ENCODE results near the gene RCAN2.

DNA sequence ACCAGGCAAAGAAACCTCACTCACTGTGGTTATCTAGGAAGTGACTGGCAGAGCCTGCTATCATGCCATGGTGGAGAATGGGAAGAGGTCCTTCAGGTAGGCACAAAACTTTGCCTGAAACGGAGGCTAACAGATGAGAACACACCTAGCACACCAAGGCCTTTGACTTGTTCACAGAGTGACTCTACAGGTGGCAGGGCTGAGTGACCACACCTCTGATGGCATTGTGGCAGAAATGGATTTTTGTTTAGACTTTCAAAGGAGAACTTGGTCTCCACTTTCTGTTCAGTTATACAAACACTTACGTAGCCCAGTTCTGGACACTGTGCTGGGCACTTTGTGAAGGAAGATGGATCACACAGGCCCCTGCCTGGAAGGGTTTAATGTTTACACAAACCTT, 204.2 kb downstream of the RCAN2 start:
- TF ChIP-seq POLR2A (IDR thresholded peaks at IDR 0.05) (no peak), POLR2AphosphoS5 (IDR thresholded peaks at IDR 0.05) (no peak)
- TF ChIP-seq, protein P1, sequence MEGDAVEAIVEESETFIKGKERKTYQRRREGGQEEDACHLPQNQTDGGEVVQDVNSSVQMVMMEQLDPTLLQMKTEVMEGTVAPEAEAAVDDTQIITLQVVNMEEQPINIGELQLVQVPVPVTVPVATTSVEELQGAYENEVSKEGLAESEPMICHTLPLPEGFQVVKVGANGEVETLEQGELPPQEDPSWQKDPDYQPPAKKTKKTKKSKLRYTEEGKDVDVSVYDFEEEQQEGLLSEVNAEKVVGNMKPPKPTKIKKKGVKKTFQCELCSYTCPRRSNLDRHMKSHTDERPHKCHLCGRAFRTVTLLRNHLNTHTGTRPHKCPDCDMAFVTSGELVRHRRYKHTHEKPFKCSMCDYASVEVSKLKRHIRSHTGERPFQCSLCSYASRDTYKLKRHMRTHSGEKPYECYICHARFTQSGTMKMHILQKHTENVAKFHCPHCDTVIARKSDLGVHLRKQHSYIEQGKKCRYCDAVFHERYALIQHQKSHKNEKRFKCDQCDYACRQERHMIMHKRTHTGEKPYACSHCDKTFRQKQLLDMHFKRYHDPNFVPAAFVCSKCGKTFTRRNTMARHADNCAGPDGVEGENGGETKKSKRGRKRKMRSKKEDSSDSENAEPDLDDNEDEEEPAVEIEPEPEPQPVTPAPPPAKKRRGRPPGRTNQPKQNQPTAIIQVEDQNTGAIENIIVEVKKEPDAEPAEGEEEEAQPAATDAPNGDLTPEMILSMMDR (IDR thresholded peaks at IDR 0.05): no peak
